Vagina (tissue), 2 donors: Measurements from ENCODE around the gene PPFIBP1.

ENCODE experiments used
- CTCF ChIP-seq, 3 experiments: fragments of 450-650 bp in 2 of 3; fragments of 200-600 bp in 1 of 3; sonication (generic) in 1 of 3; IDR thresholded peaks; one replicate each; pipeline ENCODE4 v1.5.1; 2017 to 2019; ENCODE audit warnings: antibody characterized with exemption in 3 of 3, mild to moderate bottlenecking in 2 of 3, moderate library complexity in 2 of 3
- POLR2A ChIP-seq, 2 donors: fragments of 450-650 bp; IDR thresholded peaks; one replicate each; pipeline ENCODE4 v1.6.1; 2017; ENCODE audit warnings: antibody characterized with exemption in 2 of 2, mild to moderate bottlenecking in 2 of 2, moderate library complexity in 2 of 2

- TF ChIP-seq CTCF (IDR thresholded peaks at IDR 0.05) (peak; percentile 45 to 80 (median 60)), POLR2A (IDR thresholded peaks at IDR 0.05) (no peak)
These were observed 128.3 kb downstream of the PPFIBP1 start for GRCh38 chr12:27652174-27652763.
